WI38 (cell line): ENCODE results near the gene AFF3.

Source experiments
- H3K4me3 ChIP-seq: 2 replicates; pipeline ENCODE4 v1.5.1; 2011; ENCODE audit warnings: low read depth, mild to moderate bottlenecking, control low read depth, low read length
- CTCF ChIP-seq: IDR thresholded peaks from 2 replicates; pipeline ENCODE4 v1.5.1; 2012; ENCODE audit warnings: low read depth, mild to moderate bottlenecking, control low read depth, low read length

AFF3 gene

GRCh38 chr2:100034431-100034830 lies 108.0 kb downstream of the AFF3 start:
- no peak for TF ChIP-seq CTCF
- H3K4me3 ChIP-seq: no peak overlapping the region

GRCh38 chr2:100033976-100034375 lies 108.4 kb downstream of the AFF3 start:
- TF ChIP-seq CTCF: no peak
- H3K4me3 ChIP-seq: no peak overlapping the region

GRCh38 chr2:100031604-100032003 lies 110.8 kb downstream of the AFF3 start:
- no peak for TF ChIP-seq CTCF
- H3K4me3 ChIP-seq: no peak overlapping the region

- no peak for TF ChIP-seq CTCF
- H3K4me3 ChIP-seq: no peak overlapping the region
These were observed 112.9 kb downstream of the AFF3 start for GRCh38 chr2:100029460-100029859.

GRCh38 chr2:100021791-100022340 lies 120.5 kb downstream of the AFF3 start:
- no peak for TF ChIP-seq CTCF
- no peak overlapping the region for H3K4me3 ChIP-seq

- H3K4me3 ChIP-seq: no peak overlapping the region
- no peak for TF ChIP-seq CTCF
These were observed 122.9 kb downstream of the AFF3 start for GRCh38 chr2:100019499-100019898.

- TF ChIP-seq CTCF: no peak
- peak overlapping the region; percentile 43 for H3K4me3 ChIP-seq
These were observed 123.8 kb downstream of the AFF3 start for GRCh38 chr2:100018341-100019193.
